Body of pancreas (tissue), 4 donors: ENCODE data around the gene ILRUN. TPM values are rescaled to one million over a fixed set of nuclear protein-coding genes. Genes with fewer than 3 reads are reported as not detected.

ENCODE experiments used
- ATAC-seq: fragments of 150-250 bp; one replicate; pipeline ENCODE4 v1.9.1; 2016
- DNase-seq, 4 donors: peaks; one replicate each; pipeline ENCODE4 v3.0.0-alpha.2; 2019
- H3K27ac ChIP-seq, 4 donors: fragments of 200-600 bp; sonication (generic); 1 replicate in 3 of 4; 2 replicates in 1 of 4; pipeline versions ENCODE4 v1.5.1 to v1.6.1; 2016 to 2019; ENCODE audit warnings: mild to moderate bottlenecking in 1 of 4, mixed read lengths in 1 of 4, moderate library complexity in 1 of 4
- H3K27me3 ChIP-seq, 2 donors: fragments of 200-600 bp; sonication (generic); one replicate each; pipeline ENCODE4 v1.6.0; 2016; ENCODE audit warnings: mild to moderate bottlenecking in 1 of 2
- H3K36me3 ChIP-seq, 2 donors: fragments of 200-600 bp; sonication (generic); replicated peaks in 1 of 2; 2 replicates each; pipeline ENCODE4 v1.5.1; 2016; ENCODE audit warnings: low read depth in 2 of 2; ENCODE audit not compliant: insufficient read depth in 1 of 2
- H3K4me1 ChIP-seq: fragments of 200-600 bp; sonication (generic); one replicate; pipeline ENCODE4 v1.6.0; 2016
- H3K4me3 ChIP-seq, 2 donors: fragments of 200-600 bp; sonication (generic); 1 replicate in 1 of 2; 2 replicates in 1 of 2; pipeline ENCODE4 v1.5.1; 2016 to 2019
- H3K9me3 ChIP-seq, 3 donors: fragments of 200-600 bp; sonication (generic); 1 replicate in 2 of 3; 2 replicates in 1 of 3; pipeline ENCODE4 v1.5.1; 2016
- CTCF ChIP-seq, 7 experiments: fragments of 450-650 bp in 4 of 7; fragments of 200-600 bp in 3 of 7; sonication (generic) in 3 of 7; IDR thresholded peaks; one replicate each; pipeline ENCODE4 v1.5.1; 2016 to 2019; ENCODE audit warnings: antibody characterized with exemption in 7 of 7
- POLR2A ChIP-seq, 3 donors: fragments of 450-650 bp; IDR thresholded peaks; one replicate each; pipeline ENCODE4 v1.6.1; 2016; ENCODE audit warnings: antibody characterized with exemption in 3 of 3, mild to moderate bottlenecking in 2 of 3
- WGBS, 2 donors: methylation state at CpG; one replicate each; pipeline ENCODE4 v1.1.5; 2017; 5-methylcytosine and 5-hydroxymethylcytosine counted together
- intact Hi-C: fragments of 100-400 bp; cut with DNase I; formaldehyde crosslinking; loops from one replicate; pipeline ENCODE4 v1.15.1; 2023
- total RNA-seq, 2 donors: library from RNA; depleted of rRNA; stranded (reverse); fragments of >200 nt; gene quantifications; one replicate each; pipeline ENCODE4 v1.1.0, GENCODE V29; 2016

ILRUN gene
- total RNA-seq, 2 donors from 2014 or later, result 24.6 to 32.6 TPM

DNA sequence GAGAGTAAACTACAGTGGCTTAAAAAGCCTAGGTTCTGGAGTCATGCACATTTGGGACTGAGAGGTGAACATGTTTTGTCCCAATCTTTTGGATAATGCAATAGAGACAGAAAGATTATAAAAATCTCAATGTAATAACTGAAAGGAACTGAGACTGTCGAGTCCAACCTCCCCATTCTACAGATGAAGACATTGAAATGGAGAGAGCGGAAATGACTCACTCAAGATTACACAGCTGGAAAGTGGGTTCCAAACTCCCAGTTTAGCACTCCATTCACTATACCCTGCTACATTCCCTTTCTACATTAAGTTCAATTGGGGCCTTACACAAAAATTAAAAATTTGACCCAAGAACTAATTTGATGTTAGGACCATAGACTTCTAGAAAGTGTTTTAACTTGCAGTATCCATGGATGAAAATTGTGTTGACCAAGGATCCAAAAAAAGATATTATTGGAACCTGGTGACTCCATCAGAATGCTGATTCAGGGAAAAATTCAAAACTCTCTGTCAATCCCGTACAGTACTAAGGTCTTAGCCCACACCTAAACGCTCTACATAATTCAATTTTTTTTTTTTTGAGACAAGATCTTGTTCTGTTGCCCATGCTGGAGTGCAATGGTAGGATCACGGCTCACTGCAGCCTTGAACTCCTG is 1.5 kb upstream of the ILRUN start:
- H3K27ac ChIP-seq, result no peak overlapping the region
- H3K9me3 ChIP-seq, result no peaks in the 10 kb centered on the region
- H3K4me1 ChIP-seq, result peaks cover 26% of the 10 kb centered on the region
- no peaks in the 10 kb centered on the region for H3K27me3 ChIP-seq
- H3K4me3 ChIP-seq, result no peak overlapping the region
- ATAC-seq (no peak), DNase-seq (no peak)
- WGBS, 2 donors, result 89 to 94% methylated on average over 5 of the region's 5 CpGs
- intact Hi-C loops, result no loop called here
- H3K36me3 ChIP-seq, result no peaks in the 10 kb centered on the region
- TF ChIP-seq POLR2A (IDR thresholded peaks at IDR 0.05) (no peak), CTCF (IDR thresholded peaks at IDR 0.05) (no peak)

DNA sequence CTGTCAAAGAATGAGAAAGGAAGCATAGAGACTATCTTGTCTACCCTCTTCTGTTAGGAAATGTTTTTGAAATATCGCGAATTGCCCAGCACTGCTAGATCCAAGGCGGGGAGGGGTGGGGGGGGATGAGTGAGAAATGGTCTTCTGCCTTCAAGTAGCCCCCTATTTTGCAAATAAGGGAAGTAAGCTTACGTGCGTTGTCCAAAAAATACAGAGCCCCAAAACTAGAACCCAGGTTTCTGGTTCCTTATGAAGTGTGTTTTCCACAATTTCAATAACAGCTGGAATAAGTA is 923 bp upstream of the ILRUN start:
- DNase-seq (no peak), ATAC-seq (no peak)
- no peaks in the 10 kb centered on the region for H3K27me3 ChIP-seq
- H3K27ac ChIP-seq, result peak overlapping the region in 3 of 4 donors; percentile 89 to 98 (median 97)
- no peaks in the 10 kb centered on the region for H3K9me3 ChIP-seq
- H3K4me1 ChIP-seq, result peaks cover 30% of the 10 kb centered on the region
- WGBS, 2 donors, result 44 to 64% methylated on average over 5 of the region's 5 CpGs
- peak overlapping the region in 1 of 2 donors; percentile 91 for H3K4me3 ChIP-seq
- intact Hi-C loops, result no loop called here
- no peaks in the 10 kb centered on the region for H3K36me3 ChIP-seq
- TF ChIP-seq POLR2A (IDR thresholded peaks at IDR 0.05) (no peak), CTCF (IDR thresholded peaks at IDR 0.05) (no peak)

DNA sequence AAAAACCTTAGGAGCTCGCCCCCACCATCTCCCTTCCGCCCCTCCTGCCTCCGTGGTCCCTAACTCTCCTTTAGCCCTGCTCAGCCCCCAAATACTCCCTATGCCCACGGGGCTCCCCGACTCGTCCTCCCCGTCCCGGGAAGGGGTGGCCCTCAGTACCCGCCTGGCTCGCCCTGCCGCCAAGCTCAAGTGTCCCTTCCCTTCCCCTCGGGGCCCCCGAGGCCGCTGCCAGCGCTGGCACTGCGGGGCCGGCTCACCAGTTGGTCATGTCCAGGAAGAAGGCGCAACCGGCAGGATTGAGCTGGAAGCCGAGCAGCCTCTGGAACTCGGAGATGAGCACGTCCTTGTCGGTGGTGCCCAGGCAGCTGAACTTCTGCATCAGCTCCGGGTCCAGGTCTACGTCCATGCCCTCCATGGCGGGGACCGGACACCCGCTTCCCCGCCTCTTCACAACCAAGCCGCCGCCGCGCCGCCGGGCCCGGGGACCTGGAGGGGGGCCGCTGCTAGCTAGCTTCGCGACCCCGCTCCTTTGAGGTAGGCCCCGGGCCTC is 303 bp downstream of the ILRUN start:
- intact Hi-C loops, result no loop called here
- DNase-seq, result peak in 3 of 4 donors; percentile 58 to 61 (median 59)
- Histone ChIP-seq H3K4me1 (peaks cover 37% of the 10 kb centered on the region), H3K27ac (peak overlapping the region; percentile 89 to 98 (median 96)), H3K4me3 (peak overlapping the region; percentile 91 to 95), H3K36me3 (no peaks in the 10 kb centered on the region), H3K27me3 (no peaks in the 10 kb centered on the region), H3K9me3 (no peaks in the 10 kb centered on the region)
- TF ChIP-seq POLR2A (IDR thresholded peaks at IDR 0.05) (peak in 1 of 3 donors; percentile 55), CTCF (IDR thresholded peaks at IDR 0.05) (no peak)
- WGBS, 2 donors, result 0 to 1% methylated on average over 12 to 40 of the region's 41 CpGs
- peak; percentile 38 for ATAC-seq

GRCh38 chr6:34695729-34696188 is 808 bp downstream of the ILRUN start:
- Histone ChIP-seq H3K9me3 (no peaks in the 10 kb centered on the region), H3K4me3 (peak overlapping the region; percentile 91 to 95), H3K27ac (peak overlapping the region; percentile 89 to 98 (median 96)), H3K27me3 (no peaks in the 10 kb centered on the region), H3K36me3 (no peaks in the 10 kb centered on the region), H3K4me1 (peaks cover 37% of the 10 kb centered on the region)
- intact Hi-C loops, result no loop called here
- DNase-seq (no peak), ATAC-seq (no peak)
- WGBS, 2 donors, result 8 to 10% methylated on average over 5 of the region's 5 CpGs
- TF ChIP-seq CTCF (IDR thresholded peaks at IDR 0.05), result no peak
- no peak for TF ChIP-seq POLR2A (IDR thresholded peaks at IDR 0.05)

DNA sequence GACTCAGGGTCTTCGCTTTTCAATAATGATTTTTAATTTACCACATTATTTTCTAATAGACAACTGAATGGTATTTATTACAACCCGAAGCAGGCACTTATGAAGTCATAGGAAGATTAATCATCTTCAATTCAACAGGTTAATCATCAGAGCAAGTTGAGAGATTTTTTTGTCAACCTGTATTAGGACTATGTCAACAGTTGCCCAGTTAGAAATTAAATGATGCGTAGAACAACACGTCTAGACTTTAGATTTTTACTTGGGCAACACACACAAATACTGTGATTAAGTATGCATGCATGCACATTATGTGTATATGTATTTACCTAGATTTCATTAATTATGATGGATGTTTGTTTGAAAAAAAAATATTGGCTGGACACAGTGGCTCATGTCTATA is 4.3 kb downstream of the ILRUN start:
- Histone ChIP-seq H3K9me3 (no peaks in the 10 kb centered on the region), H3K27me3 (no peaks in the 10 kb centered on the region), H3K27ac (no peak overlapping the region), H3K4me1 (peaks cover 37% of the 10 kb centered on the region), H3K36me3 (no peaks in the 10 kb centered on the region), H3K4me3 (no peak overlapping the region)
- TF ChIP-seq CTCF (IDR thresholded peaks at IDR 0.05) (no peak), POLR2A (IDR thresholded peaks at IDR 0.05) (no peak)
- no peak for DNase-seq
- intact Hi-C loops, result no loop called here
- WGBS, 2 donors, result 62 to 65% methylated on average over 4 of the region's 4 CpGs
- ATAC-seq, result no peak
